DND-41 (cell line): ENCODE data around the gene TULP4.

ENCODE experiments used
- EZH2 ChIP-seq: IDR thresholded peaks from 3 replicates; pipeline ENCODE4 v1.6.1; 2012; ENCODE audit warnings: borderline replicate concordance, low read depth, mild to moderate bottlenecking, moderate library complexity, low read length, inconsistent platforms; ENCODE audit not compliant: severe bottlenecking
- TF ChIP-seq, protein P1 (sequence below): IDR thresholded peaks from 2 replicates; pipeline ENCODE4 v1.5.1; 2012; ENCODE audit warnings: borderline replicate concordance, low read length, moderate library complexity, mild to moderate bottlenecking; ENCODE audit not compliant: poor library complexity, severe bottlenecking; ENCODE audit errors: extremely low read depth

- TF ChIP-seq, protein P1, sequence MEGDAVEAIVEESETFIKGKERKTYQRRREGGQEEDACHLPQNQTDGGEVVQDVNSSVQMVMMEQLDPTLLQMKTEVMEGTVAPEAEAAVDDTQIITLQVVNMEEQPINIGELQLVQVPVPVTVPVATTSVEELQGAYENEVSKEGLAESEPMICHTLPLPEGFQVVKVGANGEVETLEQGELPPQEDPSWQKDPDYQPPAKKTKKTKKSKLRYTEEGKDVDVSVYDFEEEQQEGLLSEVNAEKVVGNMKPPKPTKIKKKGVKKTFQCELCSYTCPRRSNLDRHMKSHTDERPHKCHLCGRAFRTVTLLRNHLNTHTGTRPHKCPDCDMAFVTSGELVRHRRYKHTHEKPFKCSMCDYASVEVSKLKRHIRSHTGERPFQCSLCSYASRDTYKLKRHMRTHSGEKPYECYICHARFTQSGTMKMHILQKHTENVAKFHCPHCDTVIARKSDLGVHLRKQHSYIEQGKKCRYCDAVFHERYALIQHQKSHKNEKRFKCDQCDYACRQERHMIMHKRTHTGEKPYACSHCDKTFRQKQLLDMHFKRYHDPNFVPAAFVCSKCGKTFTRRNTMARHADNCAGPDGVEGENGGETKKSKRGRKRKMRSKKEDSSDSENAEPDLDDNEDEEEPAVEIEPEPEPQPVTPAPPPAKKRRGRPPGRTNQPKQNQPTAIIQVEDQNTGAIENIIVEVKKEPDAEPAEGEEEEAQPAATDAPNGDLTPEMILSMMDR = no peak
- TF ChIP-seq EZH2 = no peak
Measured at GRCh38 chr6:158303210-158303731, 9.0 kb upstream of the TULP4 start.
